Stimulated activated CD4-positive, alpha-beta T cell treated with anti-CD3 and anti-CD28 coated beads, Interleukin-12 subunit alpha, Interleukin-12 subunit beta, amount 100 ng/mL, for 48 hours (primary cell): ENCODE data around the gene SRGAP2B.
"Not testable (repeated sequence)": the region's sequence is repeated elsewhere in the genome, so short reads cannot be mapped to it uniquely, and the experiment has no call there.

ENCODE experiments used
- DNase-seq, 3 donors: peaks; one replicate each; pipeline ENCODE4 v3.0.0-alpha.2; 2020; ENCODE audit warnings: low read depth in 2 of 3, low spot score in 1 of 3

SRGAP2B gene

GRCh38 chr1:144998981-144999273 is 96.2 kb downstream of the SRGAP2B start:
- DNase-seq, result not testable (repeated sequence)

GRCh38 chr1:144998134-144998980 is 96.8 kb downstream of the SRGAP2B start:
- DNase-seq, result not testable (repeated sequence)

DNA sequence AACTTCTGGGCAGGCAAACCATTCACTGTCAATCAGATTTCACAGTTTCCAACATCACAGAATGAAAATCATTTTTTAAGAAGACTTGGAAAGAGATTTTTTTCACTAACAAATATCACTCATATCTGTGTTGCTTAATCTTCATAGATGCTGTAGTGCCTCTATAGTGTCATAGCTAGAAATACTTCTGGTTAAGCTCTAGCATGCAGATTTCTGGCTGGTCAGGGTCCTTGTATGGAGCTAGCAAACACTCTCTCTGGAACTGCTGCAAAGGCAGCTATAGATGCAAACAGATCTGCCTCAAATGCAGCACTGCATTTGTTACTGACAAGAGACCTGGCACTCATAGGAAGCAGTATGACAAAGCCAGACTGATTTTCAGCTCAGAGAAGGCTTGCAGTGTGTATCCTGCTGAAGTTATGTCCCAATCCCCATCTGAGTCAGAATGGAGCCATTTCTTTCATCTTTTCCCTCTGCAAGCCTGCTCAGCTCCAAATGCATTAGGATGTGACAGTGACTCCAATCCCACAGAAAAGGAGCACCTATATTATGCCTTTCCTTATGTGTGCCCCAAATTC is 99.2 kb downstream of the SRGAP2B start:
- DNase-seq, result not testable (repeated sequence)

GRCh38 chr1:144992915-144993314 is 102.2 kb downstream of the SRGAP2B start:
- DNase-seq, result not testable (repeated sequence)

DNA sequence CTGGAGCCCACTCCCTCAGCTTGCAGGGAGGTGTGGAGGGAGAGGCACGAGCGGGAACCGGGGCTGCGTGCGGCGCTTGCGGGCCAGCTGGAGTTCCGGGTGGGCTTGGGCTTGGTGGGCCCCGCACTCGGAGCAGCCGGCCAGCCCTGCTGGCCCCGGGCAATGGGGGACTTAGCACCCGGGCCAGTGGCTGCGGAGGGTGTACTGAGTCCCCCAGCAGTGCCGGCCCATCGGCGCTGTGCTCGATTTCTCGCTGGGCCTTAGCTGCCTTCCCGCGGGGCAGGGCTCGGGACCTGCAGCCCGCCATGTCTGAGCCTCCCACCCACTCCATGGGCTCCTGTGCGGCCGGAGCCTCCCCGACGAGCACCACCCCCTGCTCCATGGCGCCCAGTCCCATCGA is 104.5 kb downstream of the SRGAP2B start:
- DNase-seq, result not testable (repeated sequence)

DNA sequence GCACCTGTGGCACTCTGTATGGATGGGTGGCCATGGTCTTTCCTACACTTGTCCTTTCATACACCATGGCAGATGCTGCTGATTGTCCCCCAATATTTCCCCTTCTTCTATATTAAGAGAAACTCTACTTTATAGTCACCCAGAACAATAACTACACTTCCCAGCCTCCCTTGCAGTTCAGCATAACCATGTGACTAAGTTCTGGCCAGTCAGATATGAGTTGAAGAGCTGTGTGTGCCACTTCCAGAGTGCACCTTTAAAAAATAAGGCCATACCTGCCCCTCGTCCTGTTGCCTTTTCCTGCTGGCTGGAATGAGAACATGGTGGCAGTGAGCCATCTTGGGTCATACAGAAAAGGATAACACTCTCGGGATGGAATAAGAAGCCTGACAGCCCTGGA is 108.0 kb downstream of the SRGAP2B start:
- DNase-seq, result not testable (repeated sequence)

DNA sequence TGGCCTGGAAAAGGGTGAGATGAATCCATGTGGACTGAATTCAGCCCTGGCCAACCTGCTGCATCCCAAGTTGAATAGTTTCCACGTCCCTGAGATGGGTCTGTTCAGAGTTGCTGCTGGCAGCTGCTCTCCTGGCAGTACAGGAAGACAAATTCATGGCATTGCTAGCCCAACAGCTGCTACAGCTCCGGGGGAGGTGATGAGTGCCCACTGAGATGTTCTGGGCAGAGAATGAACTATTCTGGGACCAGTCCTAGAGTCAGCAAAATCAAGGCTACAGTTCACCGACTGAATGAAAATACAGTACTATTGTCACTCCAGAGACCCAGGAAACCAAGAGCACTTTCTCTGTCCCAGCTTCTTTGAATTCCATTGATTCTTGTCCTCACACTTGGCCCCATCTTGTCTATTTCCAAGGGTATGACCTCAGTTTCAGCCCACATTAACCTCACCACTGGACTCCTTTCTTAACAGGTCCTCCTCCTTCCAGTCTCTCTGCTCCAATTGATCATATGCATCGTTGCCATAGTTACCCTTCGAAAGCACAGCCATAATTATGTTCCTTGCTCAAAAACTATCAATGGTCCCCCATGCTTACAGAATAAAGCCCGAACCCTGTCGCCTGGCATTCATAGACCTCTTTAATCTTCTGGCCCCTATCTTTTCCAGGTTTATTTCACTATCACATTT is 108.8 kb downstream of the SRGAP2B start:
- not testable (repeated sequence) for DNase-seq

DNA sequence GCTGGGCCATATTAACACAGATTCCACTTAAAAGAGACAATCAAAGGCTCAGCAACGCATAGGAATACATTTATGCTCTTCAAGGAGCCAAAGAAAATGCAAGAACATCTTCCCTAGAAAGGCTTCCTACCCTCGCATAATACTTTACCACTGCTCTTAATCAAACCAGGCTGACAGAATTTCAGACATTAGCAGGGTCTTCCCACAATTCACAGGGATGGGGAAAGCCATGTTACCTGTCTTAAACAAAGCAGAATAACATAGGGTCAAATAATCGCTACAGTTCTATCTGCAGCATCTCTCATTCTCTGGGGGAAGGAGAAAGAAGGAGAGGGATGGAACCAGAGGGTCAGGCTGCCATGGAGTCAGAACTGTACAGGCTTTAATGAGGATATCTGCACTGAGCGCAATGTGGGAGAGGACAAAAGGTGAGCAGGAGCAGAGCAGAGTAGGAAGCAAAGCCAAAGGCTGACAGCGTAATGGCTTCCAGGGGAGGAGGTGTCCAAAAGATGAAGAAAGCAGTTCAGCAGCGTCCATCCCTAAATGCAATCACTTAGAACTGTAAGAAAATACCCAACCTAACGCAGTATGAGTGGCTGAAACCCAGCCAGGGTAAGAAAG is 109.5 kb downstream of the SRGAP2B start:
- DNase-seq, result not testable (repeated sequence)

GRCh38 chr1:144982802-144983525 is 112.2 kb downstream of the SRGAP2B start:
- DNase-seq, result not testable (repeated sequence)

DNA sequence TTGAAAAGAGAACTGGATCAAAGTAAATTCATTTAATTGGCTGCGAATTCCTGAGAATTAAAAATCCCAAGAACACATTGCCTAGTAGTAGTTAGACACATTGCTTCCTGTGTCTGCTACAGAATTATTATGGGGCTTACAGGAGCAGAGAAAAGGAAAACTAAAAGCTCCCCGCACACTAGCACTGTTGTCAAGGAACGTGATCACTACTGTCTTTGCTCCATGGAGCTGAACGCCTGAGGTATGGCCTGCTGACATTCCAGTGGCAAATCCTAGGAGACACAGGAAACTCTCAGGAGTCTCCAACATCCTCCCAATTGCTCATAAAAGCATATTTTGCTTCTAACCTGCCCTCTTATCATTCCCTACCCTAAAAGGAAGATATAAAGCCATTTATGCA is 114.0 kb downstream of the SRGAP2B start:
- not testable (repeated sequence) for DNase-seq

GRCh38 chr1:144979960-144980595 is 115.0 kb downstream of the SRGAP2B start:
- not testable (repeated sequence) for DNase-seq

- DNase-seq, result not testable (repeated sequence)
These were observed 117.3 kb downstream of the SRGAP2B start for GRCh38 chr1:144977856-144978255.

- not testable (repeated sequence) for DNase-seq
These were observed 123.2 kb downstream of the SRGAP2B start for GRCh38 chr1:144971936-144972335.

DNA sequence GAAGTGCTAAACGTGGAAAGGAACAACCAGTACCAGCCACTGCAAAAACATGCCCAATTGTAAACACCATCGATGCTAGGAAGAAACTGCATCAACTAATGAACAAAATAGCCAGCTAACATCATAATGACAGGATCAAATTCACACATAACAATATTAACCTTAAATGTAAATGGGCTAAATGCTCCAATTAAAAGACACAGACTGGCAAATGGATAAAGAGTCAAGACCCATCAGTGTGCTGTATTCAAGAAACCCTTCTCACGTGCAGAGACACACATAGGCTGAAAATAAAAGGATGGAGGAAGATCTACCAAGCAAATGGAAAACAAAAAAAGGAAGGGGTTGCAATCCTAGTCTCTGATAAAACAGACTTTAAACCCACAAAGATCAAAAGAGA is 128.6 kb downstream of the SRGAP2B start:
- not testable (repeated sequence) for DNase-seq

GRCh38 chr1:144964765-144965164 is 130.4 kb downstream of the SRGAP2B start:
- not testable (repeated sequence) for DNase-seq

DNA sequence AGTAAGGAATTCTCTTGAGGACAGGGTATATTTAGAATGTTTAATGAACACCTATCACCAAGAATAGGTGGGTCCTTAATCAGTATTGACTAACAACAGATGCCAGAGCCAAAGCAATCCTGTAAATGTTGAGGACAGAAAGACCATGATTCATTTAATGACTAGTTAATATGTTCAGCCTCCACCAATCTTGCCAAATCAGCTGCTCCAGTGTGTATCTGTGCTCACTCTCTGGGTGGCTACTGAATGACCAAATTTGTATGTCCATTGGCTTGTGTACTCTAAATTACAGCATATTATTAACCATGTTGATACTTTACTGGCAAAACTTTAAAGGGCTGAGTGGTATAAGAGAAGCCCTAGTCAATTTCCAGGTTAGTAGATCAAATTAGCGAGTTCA is 130.9 kb downstream of the SRGAP2B start:
- DNase-seq, result not testable (repeated sequence)

DNA sequence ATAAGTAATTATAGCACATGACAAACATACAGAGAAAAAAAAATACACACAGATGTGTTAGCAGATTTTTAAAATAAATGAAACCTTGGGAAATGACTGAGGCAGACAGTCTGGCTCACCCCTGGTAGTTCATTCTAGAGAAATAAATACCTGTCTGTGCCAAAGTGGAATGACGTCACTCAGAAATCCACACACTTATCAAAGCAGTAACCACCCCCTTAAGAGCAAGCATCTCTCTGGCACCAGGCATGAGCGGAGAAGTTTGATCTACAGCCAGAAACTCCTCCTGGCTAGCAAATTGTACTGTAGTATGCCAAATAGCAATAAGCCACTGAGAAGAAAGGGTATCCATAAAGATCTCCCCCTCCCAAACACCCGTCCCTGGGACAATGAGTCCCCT is 131.6 kb downstream of the SRGAP2B start:
- not testable (repeated sequence) for DNase-seq

DNA sequence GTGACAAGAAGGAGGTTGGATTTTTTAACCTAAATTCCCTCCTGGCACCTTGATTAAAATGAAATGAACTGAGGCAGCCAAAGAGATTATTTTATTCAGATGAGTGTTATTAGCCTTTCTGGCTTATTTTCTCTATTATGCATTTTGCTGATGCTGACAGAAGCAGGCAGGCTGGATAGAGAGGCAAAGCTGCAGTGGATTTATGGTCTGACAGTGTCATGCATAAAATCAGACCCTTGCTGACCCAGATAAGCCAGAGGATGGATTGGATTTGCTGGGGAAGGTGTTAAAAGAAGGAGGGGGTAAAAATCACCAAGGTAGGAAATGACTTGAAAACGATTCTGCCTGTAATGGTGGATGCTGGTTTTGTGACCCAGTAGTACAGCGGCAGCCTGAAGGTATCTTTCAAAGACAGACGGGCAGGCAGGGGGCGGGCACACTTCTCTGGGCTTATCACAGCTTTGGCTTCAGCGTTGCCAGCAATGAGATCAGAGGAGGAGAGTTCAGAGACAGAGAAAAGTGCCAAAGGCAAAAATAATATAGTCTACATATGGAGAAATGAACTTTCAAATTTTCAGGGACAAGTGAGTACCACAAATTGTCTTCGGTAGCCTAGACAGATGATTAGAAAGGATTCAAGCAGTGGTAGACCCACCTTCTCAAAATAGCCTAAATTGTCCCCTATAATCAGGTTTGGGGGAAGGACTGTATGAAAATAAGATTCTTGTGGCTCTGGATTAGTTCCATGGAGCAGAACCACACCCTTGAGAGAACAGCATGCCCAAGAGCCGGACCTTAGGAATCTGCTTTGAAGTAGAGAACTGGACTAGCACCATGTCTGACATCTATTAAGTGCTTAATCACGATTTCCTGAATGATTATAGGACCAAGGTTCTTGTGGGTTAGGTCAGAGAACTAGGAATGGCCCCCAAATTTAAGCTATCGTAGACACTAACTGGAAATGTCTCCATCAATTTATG is 133.2 kb downstream of the SRGAP2B start:
- not testable (repeated sequence) for DNase-seq

DNA sequence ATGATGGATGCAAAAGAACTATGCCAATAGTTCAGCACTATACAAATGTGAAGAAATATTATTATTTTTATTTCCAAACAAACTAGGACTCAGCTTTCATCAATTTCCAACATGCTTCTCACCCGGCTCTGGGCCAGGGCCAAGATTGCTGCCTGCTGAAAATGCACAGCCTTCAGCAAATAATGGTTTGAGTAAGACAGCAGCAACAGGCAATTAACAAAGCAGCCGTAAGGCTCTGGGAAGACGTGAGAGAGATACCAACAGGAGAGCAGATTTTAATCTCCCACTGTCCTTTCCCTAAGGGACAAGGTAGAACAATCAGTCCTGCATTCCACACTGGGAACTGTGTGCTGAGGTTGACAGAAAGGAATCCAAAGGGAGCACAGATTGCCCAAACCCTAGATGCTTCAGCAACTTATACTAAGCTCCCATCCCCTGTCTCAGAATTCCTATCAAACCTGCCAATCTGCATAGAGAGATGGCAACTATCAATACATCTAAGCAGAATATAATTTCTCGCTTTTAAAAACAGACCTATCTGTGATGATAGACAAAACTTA is 134.1 kb downstream of the SRGAP2B start:
- not testable (repeated sequence) for DNase-seq
